Myocyte (in vitro differentiated cells): ENCODE results near the gene CRYBB1. TPM values are rescaled to one million over a fixed set of nuclear protein-coding genes. Genes with fewer than 3 reads are reported as not detected.
A peak's percentile ranks its signal among the peaks of the same experiment; 100 is the strongest.
"Not testable (repeated sequence)": the region's sequence is repeated elsewhere in the genome, so short reads cannot be mapped to it uniquely, and the experiment has no call there.

Source experiments
- DNase-seq: peaks from one replicate; pipeline ENCODE4 v3.0.0-alpha.2; 2012; ENCODE audit warnings: low read depth
- total RNA-seq: library from RNA; depleted of rRNA; stranded (reverse); fragments of >200 nt; gene quantifications from 2 replicates; pipeline ENCODE4 v1.2.3, GENCODE V29; 2014

The CRYBB1 gene
- total RNA-seq, 1 donor from 2014 or later = not detected

DNA sequence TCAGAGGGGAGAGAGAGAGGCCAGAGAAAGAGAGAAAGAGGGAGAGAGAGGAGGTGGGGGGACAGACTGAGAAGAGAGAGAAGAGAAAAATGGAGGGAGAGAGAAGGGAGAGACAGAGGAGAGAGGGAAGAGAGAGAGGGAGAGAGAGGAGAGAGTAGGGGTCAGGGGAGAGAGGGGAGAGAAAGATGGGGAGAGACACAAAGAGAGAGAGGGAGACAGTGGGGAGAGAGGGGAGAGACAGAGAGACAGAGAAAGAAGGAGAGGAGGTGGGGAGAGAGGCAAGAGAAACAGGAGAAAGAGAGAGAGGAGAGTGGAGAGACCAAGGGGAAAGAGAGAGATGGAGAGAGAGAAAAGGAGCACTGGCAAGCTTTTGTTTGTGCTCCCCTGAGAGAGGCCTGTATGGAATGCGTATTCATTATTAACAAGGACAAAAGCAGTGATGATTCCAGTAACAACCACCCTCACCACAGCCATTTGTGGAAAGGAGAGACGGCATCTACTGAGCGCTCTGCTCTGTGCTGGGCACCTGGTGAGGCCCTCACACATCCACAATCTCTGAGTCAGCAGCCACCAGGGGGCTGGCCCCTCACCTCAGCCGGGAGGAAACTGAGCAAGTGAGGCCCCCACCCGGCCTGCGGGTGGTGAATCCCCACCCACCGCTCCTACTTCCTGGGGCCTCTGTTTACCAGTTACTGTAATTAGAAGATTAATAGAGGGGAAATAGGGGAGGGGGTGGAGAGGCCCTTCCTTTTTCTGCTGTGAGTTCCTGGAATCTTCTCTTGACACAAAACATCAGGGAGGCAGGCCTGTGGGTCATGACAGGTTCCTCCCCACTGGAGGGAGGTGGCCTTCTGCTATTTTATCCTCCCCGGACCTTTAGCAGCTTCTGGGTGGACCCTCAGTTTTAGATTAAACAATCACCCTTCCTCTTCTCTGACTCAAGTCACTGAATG, 24.9 kb upstream of the CRYBB1 start:
- DNase-seq = no peak

DNA sequence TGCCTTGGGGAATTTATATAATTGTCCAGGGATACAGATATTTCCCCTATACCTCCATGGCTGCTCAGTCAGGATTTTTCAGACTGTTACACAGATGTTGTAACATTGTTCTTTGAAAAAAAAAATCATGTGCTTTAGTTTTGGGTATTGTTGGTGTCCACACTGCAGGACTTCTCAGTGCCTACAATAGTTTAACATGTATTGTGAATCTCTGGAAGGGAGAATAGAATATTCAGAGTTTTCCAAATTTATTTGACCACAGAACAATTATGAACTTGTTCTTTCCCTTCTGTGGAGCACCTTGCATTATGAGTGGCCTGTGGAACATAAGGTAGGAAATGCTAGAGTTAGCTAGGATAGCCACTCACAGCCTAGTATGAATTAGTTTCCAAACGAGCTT, 18.5 kb upstream of the CRYBB1 start:
- no peak for DNase-seq

DNA sequence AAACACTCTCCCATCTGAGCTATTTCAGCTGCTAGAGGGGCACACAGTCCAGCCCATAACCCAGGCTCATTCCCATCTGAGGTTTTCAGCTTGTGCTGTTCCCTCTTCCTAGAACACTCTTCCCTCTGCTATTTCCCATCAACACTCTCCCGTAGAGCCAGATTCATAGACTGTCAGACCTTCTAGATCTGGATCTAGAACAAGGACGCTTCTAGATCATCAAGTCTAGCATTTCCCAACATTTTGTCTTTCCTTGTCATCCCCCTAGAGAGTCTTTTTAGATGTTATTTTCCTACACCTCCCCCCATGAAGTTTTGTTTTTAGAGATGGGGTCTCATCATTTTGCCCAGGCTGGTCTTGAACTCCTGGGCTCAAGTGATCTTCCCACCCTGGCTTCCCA, 17.3 kb upstream of the CRYBB1 start:
- no peak for DNase-seq

DNA sequence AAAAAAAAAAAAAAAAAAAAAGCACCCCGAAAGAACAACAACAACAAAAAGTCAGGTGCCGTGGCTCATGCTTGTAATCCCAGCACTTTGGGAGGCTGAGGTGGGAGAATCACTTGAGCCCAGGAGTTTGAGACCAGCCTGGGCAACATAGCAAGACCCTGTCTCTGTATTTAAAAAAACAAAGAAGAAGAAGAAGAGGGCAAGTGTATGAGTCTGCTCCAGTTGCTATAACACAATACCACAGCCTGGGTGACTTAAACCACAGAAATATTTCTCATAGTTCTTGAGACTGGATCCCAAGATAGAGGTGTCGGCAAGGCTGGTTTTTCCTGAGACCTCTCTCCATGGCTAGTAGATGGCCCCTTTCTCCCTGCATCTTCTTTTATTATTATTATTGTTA, 16.4 kb upstream of the CRYBB1 start:
- no peak for DNase-seq

DNA sequence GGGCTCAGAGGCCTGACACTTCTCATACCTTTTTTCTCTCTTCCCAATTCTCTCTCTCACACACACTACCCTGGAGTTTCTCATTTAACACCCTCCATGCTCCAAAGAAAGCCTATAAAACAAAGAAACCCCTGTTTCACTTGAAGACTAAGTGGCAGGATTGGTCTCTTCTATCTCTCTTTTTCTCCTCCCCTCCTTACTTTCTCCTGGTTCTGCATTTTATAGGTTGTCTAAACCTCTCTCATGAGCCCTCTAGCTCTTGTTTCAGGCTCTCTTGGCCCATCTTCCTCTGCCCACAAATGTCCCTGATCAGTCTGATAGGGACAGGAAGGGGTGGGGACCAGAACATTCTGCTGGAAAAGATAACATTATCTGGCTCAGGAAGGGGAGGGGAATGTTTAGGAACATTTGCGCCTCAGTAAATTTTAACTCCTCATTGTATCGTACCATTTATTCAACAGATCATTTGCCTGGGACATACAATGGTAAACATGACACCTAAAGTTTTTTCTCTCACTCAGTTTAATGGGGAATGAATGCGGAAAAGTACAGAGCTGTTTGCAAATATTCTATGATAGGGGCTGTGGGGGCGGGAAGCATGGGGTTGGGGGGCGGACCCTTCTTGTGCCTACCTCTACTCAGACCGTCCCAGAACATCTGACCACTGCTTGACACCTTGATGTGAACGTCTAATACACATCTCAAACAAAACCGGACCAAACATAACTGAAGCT, 14.8 kb upstream of the CRYBB1 start:
- DNase-seq = no peak

DNA sequence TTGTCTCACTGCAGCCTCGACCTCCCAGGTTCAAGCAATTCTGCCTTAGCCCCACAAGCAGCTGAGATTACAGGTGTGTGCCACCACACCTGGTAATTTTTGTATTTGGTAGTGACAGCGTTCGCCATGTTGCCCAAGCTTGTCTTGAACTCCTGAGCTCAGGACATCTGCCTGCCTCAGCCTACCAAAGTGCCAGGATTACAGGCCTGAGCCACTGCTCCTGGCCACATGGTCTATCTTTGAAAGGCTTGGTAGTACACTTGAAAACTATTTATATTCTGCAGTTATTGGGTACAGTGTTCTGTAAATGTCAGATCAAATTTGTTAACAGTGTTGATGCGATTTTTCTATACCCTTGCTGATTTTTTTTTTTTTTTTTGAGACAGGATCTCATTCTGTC, 13.5 kb upstream of the CRYBB1 start:
- DNase-seq = no peak

DNA sequence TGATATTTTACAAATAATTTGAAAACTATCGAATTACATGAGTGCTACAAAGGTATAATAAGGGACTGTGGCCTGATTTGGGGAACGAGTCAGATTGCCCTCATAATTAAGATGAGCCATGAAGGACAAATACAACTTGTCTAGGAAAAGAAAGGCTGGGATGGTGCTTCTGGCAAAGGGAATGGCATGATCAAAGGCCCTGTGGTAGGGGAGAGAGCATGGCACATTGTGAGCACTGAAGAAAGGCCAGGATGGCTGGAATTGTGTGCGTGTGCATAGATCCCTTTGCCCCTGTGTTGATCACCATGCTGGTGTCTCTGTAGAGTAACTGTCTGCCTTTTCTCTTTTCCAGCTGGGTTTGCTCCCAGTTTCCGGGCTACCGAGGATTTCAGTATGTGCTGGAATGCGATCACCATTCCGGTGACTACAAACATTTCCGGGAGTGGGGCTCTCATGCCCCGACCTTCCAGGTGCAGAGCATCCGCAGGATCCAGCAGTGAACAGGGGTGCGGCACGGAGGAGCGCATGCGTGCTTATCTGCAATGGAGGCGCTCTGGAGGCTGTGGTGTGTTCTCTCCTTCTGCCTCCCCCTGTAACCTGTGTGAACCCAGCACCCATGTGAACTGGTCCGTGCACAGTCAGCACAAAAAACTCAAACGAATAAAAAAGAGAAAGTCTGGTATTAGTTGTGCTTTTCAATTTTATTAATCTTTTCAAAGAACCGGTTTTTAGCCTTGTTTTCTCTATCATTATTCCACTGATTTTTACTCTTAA, 12.3 kb upstream of the CRYBB1 start:
- no peak for DNase-seq

DNA sequence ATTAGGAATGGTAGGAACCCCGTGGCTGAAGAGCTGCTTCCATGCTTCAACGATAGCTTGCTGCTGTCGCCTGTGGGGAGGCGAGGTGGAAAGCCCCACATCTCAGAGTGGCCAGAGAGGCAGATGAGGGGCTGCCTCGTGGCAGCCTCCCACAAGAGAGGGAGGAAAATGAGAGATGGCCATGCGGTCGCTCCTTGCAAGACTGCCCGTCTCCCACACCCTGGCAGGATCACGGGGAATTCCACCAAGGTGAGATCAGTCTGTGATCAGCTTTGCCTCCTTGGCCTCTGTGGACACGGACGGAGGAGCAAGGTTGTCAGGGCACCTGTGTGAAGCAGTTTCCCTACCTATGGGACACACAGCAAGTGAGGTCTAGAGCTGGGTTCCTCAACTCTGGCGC, 7.0 kb upstream of the CRYBB1 start:
- no peak for DNase-seq

DNA sequence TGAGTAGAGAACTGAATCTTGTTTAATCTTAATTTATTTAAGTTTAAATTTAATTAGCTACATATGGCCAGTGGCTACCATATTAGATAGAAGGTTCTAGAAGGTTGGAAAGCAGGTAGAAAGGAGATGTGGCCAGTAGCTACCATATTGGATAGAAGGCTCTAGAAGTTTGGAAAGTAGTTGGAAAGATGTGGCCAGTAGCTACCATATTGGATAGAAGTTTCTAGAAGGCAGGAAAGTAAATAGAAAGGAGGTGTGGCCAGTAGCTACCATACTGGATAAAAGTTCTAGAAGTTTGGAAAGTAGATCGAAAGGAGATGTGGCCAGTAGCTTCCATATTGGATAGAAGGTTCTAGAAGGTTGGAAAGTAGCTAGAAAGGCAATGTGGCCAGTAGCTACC, 6.2 kb upstream of the CRYBB1 start:
- no peak for DNase-seq

DNA sequence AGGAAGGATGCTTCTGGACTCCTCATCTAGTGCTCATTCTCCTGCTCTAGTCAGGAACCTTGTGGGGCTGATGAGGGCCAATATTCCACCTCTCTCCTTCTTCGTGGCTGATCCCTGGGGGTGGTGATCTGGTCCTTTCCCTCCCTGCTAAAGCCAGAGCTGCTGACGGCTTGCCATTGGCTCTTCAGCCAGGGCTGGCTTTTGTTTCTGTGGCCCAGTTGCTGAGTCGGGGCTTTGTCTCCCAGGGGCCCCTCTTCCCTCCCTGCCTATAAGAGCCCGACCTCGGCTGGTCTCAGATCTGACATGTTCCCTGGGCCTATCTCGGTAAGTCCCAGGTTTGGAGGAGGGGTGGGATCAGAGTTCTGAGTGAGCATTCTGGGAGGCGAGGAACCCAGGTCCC, 3.8 kb upstream of the CRYBB1 start, which contains the start of gene CRYBA4:
CRYBA4 (plus strand) TSS at position 301 of the 400 bp plus-strand sequence. CDS start 634 bp downstream, outside the sequence.
- no peak for DNase-seq

DNA sequence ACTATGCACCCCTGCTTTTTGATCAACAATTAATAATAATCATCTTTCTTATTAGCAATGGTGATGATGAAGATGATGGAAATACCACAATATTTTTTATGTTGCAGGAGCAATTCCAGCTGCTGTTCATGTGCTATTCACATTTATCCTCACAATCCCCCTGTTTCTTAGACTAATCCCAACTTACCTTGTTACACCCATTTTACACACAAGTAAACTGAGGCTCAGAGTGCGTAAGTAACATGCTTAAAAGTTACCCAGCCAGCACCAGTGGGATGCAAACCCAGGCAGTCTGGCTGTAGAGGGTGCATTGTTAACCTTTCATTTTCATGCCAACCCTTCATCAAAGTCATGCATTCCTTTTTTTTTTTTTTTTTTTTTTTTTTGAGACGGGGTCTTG, 2.4 kb upstream of the CRYBB1 start:
- no peak for DNase-seq

DNA sequence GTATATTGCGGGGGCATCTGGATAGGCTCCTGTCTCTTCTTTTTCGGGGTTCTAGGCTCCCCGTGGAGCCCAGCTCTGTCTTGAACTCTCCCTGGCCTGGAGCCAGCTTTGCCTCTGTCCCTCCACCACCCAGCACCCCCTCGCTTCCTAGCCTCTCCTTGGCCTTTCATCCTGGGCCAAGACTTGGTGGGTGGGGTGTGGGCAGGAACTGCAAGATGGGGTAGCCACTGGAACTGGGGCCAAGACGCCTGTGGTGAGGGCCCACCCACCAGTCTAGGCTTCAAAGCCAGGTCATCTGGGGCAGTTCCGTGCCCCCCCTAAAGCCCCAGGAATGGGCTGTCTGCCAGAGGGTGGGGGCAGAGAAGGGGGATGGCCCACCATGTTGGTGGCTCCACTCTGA, 1.7 kb upstream of the CRYBB1 start:
- DNase-seq = no peak

DNA sequence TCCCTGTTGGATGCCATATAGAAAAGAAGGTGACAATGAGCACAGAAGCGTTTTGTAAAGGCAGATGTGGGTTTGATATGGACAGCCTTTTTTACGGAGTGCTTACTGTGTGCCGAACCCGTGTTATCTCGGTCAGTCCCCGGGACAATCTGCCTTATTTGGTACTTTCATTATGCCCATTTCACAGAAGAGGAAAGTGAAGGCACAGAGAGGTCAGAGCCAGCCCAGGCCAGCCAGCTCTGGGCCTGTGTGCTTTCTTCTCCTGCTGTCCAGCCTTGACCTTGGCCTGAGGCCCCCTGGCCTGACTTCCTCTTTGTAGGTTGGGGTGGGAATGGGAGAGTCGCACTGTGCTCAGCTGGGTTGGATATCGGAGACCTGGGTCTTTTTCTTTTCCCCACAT, 628 bp upstream of the CRYBB1 start:
- no peak for DNase-seq

DNA sequence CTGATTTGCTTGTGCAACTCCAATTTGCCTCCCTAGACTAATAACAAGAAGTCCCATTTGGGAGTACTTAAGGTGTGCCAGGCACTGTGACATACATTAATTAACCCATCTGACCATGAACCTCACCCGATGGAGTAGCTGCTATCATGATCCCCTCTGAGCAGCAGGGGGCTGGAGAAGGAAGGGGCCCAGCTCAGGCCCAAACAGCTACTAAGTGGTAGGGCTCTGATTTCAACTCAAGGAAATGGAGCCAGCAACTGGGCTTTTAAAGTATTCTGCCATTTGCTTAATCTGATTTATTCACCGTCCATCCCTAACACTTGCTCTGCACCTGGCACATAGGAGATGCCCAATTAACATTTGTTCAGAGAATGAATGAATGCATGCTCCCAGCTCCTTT, 1.2 kb downstream of the CRYBB1 start:
- DNase-seq = no peak

DNA sequence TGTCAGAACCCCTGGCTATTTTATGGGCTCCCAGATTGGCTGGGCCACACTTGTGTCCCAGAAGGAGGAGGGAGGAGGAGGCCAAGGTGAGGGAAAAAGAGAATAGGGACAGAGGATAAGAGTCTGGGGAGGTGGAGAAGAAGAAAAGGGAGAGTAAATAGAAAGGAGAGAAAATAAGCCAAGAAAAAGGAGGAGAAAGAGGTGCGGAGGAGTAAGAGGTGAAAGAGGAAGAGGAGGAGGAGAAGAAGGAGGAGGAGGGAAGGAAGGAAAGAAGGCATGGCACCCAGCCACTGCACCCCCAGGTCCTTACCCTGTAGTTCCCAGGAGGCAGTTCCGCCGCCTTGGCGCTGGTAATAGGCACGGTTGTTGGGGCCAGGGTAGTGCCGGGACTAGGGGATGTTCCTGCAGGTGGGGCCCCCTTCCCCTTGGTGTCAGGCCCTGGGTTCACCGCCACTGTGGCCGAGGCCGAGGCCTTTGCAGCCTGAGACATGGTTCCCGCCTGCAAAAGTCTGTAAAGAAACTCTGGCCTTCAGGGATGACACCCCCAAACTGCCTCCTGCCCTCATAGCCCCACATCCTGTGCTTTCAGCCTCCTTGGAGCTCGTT, 1.9 kb downstream of the CRYBB1 start:
- DNase-seq = no peak

DNA sequence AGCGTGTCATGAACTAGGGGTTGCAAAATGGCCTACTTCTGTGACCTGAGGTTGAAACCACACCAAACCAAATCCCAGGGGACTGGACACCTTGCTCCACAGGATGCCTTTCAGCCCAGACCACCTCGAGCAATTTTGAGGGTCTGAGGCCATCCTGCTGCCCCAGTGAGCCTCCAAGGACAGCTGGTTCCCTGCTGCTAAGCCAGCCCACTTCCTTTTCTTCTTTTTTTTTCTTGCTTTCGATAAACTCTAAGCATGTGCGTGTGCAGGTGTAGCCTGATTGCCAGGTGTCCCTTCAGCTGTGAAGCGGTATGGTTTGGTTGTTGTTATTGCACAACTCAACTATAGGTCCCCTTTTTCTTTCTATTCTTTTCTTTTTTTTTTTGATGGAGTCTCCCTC, 2.7 kb downstream of the CRYBB1 start:
- no peak for DNase-seq

DNA sequence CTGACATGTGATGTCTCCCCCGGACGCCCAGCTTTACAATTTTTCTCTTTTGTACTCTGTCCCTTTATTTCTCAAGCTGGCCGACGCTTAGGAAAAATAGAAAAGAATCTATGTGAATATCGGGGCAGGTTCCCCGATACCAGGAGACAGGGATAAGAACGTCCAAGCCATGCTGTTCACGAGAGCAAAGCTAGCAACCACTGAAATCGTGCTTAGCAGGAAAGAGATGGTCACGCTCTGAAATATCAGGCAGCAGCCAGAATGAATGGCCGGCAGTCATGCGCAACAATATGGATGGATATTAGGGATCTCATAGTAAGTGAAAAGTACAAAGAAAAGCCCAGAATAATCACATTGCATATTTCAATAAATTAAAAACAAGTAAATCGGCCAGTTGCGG, 3.5 kb downstream of the CRYBB1 start:
- no peak for DNase-seq

DNA sequence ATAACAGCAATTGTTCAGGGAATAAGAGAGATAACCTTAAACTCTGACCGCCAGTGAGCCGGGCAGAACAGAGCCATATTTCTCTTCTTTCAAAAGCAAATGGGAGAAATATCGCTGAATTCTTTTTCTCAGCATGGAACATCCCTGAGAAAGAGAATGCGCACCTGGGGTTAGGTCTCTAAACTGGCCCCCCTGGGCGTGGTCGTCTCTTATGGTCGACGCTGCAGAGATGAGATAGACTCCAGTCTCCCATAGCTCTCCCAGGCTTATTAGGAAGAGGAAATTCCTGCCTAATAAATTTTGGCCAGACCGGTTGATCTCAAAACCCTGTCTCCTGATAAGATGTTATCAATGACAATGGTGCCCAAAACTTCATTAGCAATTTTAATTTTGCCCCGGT, 4.1 kb downstream of the CRYBB1 start:
- DNase-seq = not testable (repeated sequence)

DNA sequence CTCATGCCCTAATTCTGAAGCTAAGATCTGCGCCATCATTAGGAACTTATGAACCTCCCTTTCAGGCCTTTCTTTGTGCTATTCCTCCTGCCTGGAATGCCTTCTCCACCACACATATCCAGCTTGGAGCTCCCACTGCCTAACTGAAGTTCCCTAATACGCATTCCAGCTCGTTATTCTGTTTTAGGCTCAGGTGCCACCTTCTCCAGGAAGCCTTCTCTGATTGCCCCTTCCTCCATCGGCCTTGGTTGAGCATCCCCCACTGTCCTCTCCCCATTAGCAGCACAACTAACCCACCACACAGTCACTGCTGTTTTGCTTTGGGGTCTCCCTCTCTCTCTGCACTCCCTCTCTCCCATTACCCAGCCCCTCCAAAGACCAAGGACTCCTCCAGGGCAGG, 5.2 kb downstream of the CRYBB1 start:
- no peak for DNase-seq

DNA sequence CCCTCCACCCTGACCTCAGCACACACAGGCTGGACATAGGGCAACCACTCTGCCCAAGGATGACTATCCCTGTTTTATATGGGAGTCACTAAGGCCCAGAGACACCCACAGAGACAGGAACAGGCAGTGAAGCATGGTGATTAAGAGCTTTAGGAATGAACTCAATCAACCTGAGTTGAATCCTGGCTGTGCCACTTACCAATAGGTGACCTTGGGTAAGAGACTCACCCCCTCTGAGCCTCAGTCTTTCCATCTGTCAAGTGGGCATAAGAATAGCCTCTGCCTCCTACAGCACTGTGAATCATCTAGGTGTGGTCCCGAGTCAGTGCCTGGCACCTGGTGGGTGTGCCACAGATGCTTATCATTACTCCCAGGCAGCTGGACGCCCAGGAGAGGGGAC, 6.8 kb downstream of the CRYBB1 start:
- DNase-seq = peak; percentile 57
